ENCODE data around the gene SELENOH.

- TF ChIP-seq CBX2 (IDR thresholded peaks at IDR 0.05; ENCODE audit: insufficient read depth, low read length, poor library complexity, severe bottlenecking): no peak
- no peak for TF ChIP-seq FOS (IDR thresholded peaks at IDR 0.05; ENCODE audit: extremely low read depth, insufficient read length)
- TF ChIP-seq CTCF (IDR thresholded peaks at IDR 0.05 in 2 of 3, conservative IDR thresholded peaks at IDR 0.05 in 1 of 3; ENCODE audit: insufficient read depth in 2 of 3, low read depth in 1 of 3, low read length in 3 of 3): no peak
- no peak for TF ChIP-seq EGR1 (conservative IDR thresholded peaks at IDR 0.05)
- TF ChIP-seq FOXM1 (IDR thresholded peaks at IDR 0.05; ENCODE audit: low read depth): no peak
- TF ChIP-seq FOXM1 (CRISPR knock-in tag; IDR thresholded peaks at IDR 0.05; ENCODE audit: low read depth): no peak
- TF ChIP-seq ZNF431 (CRISPR knock-in tag; IDR thresholded peaks at IDR 0.05): no peak
- TF ChIP-seq ELK1 (CRISPR knock-in tag; IDR thresholded peaks at IDR 0.05): no peak
Measured at GRCh38 chr11:57746920-57747319, 5.6 kb downstream of the SELENOH start.

All from K562 (cell line).